ENCODE measurements around the gene CES2. TPM values are rescaled to one million over a fixed set of nuclear protein-coding genes. Genes with fewer than 3 reads are reported as not detected.
A peak's percentile ranks its signal among the peaks of the same experiment; 100 is the strongest.

The CES2 gene
- total RNA-seq, 1 donor from 2014 or later = 13.1 TPM

- DNase-seq (ENCODE audit: low read depth in 2 of 2) = no peak
These were observed 16.3 kb upstream of the CES2 start, which contains the start of gene CDH16 for GRCh38 chr16:66918803-66919568. CDH16 (minus strand) TSS chr16:66918885; CDS start chr16:66918065, 820 bp downstream.

- no peak for DNase-seq (ENCODE audit: low read depth in 2 of 2)
These were observed 15.6 kb upstream of the CES2 start for GRCh38 chr16:66919569-66920298.

- no peak for DNase-seq (ENCODE audit: low read depth in 2 of 2)
These were observed 15.1 kb upstream of the CES2 start for GRCh38 chr16:66920299-66920590.

GRCh38 chr16:66920924-66921680 lies 14.2 kb upstream of the CES2 start:
- no peak for DNase-seq (ENCODE audit: low read depth in 2 of 2)

GRCh38 chr16:66921729-66922450 lies 13.4 kb upstream of the CES2 start:
- DNase-seq (ENCODE audit: low read depth in 2 of 2) = no peak

- DNase-seq (ENCODE audit: low read depth in 2 of 2) = no peak
These were observed 12.0 kb upstream of the CES2 start for GRCh38 chr16:66923247-66923731.

- DNase-seq (ENCODE audit: low read depth in 2 of 2) = no peak
These were observed 11.4 kb upstream of the CES2 start for GRCh38 chr16:66923866-66924265.

- peak in 1 of 2 donors; percentile 19 for DNase-seq (ENCODE audit: low read depth in 2 of 2)
These were observed 10.6 kb upstream of the CES2 start for GRCh38 chr16:66924527-66925321.

GRCh38 chr16:66925322-66925840 lies 9.9 kb upstream of the CES2 start, which contains the start of gene RRAD:
RRAD (minus strand) TSS chr16:66925535; CDS start chr16:66925179, 356 bp downstream.
- DNase-seq (ENCODE audit: low read depth in 2 of 2) = peak in 1 of 2 donors; percentile 56

- no peak for DNase-seq (ENCODE audit: low read depth in 2 of 2)
These were observed 9.0 kb upstream of the CES2 start for GRCh38 chr16:66926171-66926947.

- no peak for DNase-seq (ENCODE audit: low read depth in 2 of 2)
These were observed 8.3 kb upstream of the CES2 start for GRCh38 chr16:66926961-66927436.

- DNase-seq (ENCODE audit: low read depth in 2 of 2) = no peak
These were observed 7.2 kb upstream of the CES2 start for GRCh38 chr16:66927918-66928649.

GRCh38 chr16:66928702-66929388 lies 6.5 kb upstream of the CES2 start:
- peak in 1 of 2 donors; percentile 22 for DNase-seq (ENCODE audit: low read depth in 2 of 2)

- no peak for DNase-seq (ENCODE audit: low read depth in 2 of 2)
These were observed 5.1 kb upstream of the CES2 start for GRCh38 chr16:66930189-66930588.

- DNase-seq (ENCODE audit: low read depth in 2 of 2) = no peak
These were observed 3.7 kb upstream of the CES2 start for GRCh38 chr16:66931665-66932064.

- no peak for DNase-seq (ENCODE audit: low read depth in 2 of 2)
These were observed 3.2 kb upstream of the CES2 start for GRCh38 chr16:66932076-66932475.

GRCh38 chr16:66933776-66934137 lies 1.6 kb upstream of the CES2 start:
- no peak for DNase-seq (ENCODE audit: low read depth in 2 of 2)
